Vagina (tissue), 2 donors: Measurements from ENCODE around the gene LRRC42. TPM values are rescaled to one million over a fixed set of nuclear protein-coding genes. Genes with fewer than 3 reads are reported as not detected.
"Not testable (repeated sequence)": the region's sequence is repeated elsewhere in the genome, so short reads cannot be mapped to it uniquely, and the experiment has no call there.

Source experiments
- DNase-seq, 2 donors: peaks; one replicate each; pipeline ENCODE4 v3.0.0-alpha.2; 2017; ENCODE audit errors: extremely low spot score in 2 of 2
- H3K27ac ChIP-seq: fragments of 200-600 bp; sonication (generic); one replicate; pipeline ENCODE4 v1.5.1; 2019
- H3K27me3 ChIP-seq: fragments of 200-600 bp; sonication (generic); one replicate; pipeline ENCODE4 v1.5.1; 2019
- H3K36me3 ChIP-seq, 2 donors: fragments of 200-600 bp; sonication (generic); one replicate each; pipeline ENCODE4 v1.5.1; 2017 to 2019
- H3K4me1 ChIP-seq: fragments of 200-600 bp; sonication (generic); one replicate; pipeline ENCODE4 v1.5.1; 2019
- H3K4me3 ChIP-seq, 2 donors: fragments of 200-600 bp; sonication (generic); 1 replicate in 1 of 2; 2 replicates in 1 of 2; pipeline ENCODE4 v1.5.1; 2016 to 2019
- H3K9me3 ChIP-seq: fragments of 200-600 bp; sonication (generic); one replicate; pipeline ENCODE4 v1.5.1; 2019
- CTCF ChIP-seq, 3 experiments: fragments of 450-650 bp in 2 of 3; fragments of 200-600 bp in 1 of 3; sonication (generic) in 1 of 3; IDR thresholded peaks; one replicate each; pipeline ENCODE4 v1.5.1; 2017 to 2019; ENCODE audit warnings: antibody characterized with exemption in 3 of 3, mild to moderate bottlenecking in 2 of 3, moderate library complexity in 2 of 3
- POLR2A ChIP-seq, 2 donors: fragments of 450-650 bp; IDR thresholded peaks; one replicate each; pipeline ENCODE4 v1.6.1; 2017; ENCODE audit warnings: antibody characterized with exemption in 2 of 2, mild to moderate bottlenecking in 2 of 2, moderate library complexity in 2 of 2
- POLR2AphosphoS5 ChIP-seq, 2 donors: sonication (generic); formaldehyde crosslinking; IDR thresholded peaks; one replicate each; pipeline ENCODE4 v1.9.0; 2017; ENCODE audit warnings: antibody characterized with exemption in 2 of 2, mild to moderate bottlenecking in 2 of 2, low read depth in 1 of 2; ENCODE audit not compliant: insufficient read depth in 1 of 2
- intact Hi-C: fragments of 100-400 bp; cut with DNase I; formaldehyde crosslinking; loops from one replicate; pipeline ENCODE4 v1.15.1; 2023
- total RNA-seq: library from RNA; depleted of rRNA; stranded (reverse); fragments of >200 nt; gene quantifications from one replicate; pipeline ENCODE4 v1.2.3, GENCODE V29; 2016

LRRC42 gene
- total RNA-seq, 1 donor from 2014 or later: 31.7 TPM

- no peak for DNase-seq
- intact Hi-C loops: no loop called here
- Histone ChIP-seq H3K9me3 (no peaks in the 10 kb centered on the region), H3K27me3 (no peaks in the 10 kb centered on the region), H3K4me1 (peaks cover 16% of the 10 kb centered on the region), H3K27ac (no peak overlapping the region), H3K36me3 (no peaks in the 10 kb centered on the region), H3K4me3 (no peak overlapping the region)
- TF ChIP-seq CTCF (IDR thresholded peaks at IDR 0.05) (no peak), POLR2A (IDR thresholded peaks at IDR 0.05) (no peak), POLR2AphosphoS5 (IDR thresholded peaks at IDR 0.05; ENCODE audit: insufficient read depth in 1 of 2, low read depth in 1 of 2) (no peak)
Measured at GRCh38 chr1:53984726-53985125, 38.6 kb downstream of the LRRC42 start.

GRCh38 chr1:53986458-53986857 is 40.3 kb downstream of the LRRC42 start:
- intact Hi-C loops: no loop called here
- DNase-seq: no peak
- Histone ChIP-seq H3K4me3 (no peak overlapping the region), H3K27ac (no peak overlapping the region), H3K27me3 (no peaks in the 10 kb centered on the region), H3K36me3 (no peaks in the 10 kb centered on the region), H3K9me3 (no peaks in the 10 kb centered on the region), H3K4me1 (peaks cover 16% of the 10 kb centered on the region)
- TF ChIP-seq CTCF (IDR thresholded peaks at IDR 0.05) (no peak), POLR2A (IDR thresholded peaks at IDR 0.05) (no peak), POLR2AphosphoS5 (IDR thresholded peaks at IDR 0.05; ENCODE audit: insufficient read depth in 1 of 2, low read depth in 1 of 2) (no peak)

- Histone ChIP-seq H3K36me3 (no peaks in the 10 kb centered on the region), H3K27me3 (no peaks in the 10 kb centered on the region), H3K9me3 (no peaks in the 10 kb centered on the region), H3K4me3 (no peak overlapping the region), H3K4me1 (peaks cover 5% of the 10 kb centered on the region), H3K27ac (no peak overlapping the region)
- no peak for DNase-seq
- TF ChIP-seq CTCF (IDR thresholded peaks at IDR 0.05) (no peak), POLR2A (IDR thresholded peaks at IDR 0.05) (no peak), POLR2AphosphoS5 (IDR thresholded peaks at IDR 0.05; ENCODE audit: insufficient read depth in 1 of 2, low read depth in 1 of 2) (no peak)
- intact Hi-C loops: no loop called here
Measured at GRCh38 chr1:53987880-53988279, 41.7 kb downstream of the LRRC42 start.

- no peaks in the 10 kb centered on the region for H3K36me3 ChIP-seq
- no peaks in the 10 kb centered on the region for H3K4me1 ChIP-seq
- no peak for TF ChIP-seq POLR2AphosphoS5 (IDR thresholded peaks at IDR 0.05; ENCODE audit: insufficient read depth in 1 of 2, low read depth in 1 of 2)
- TF ChIP-seq POLR2A (IDR thresholded peaks at IDR 0.05): no peak
- no peak for TF ChIP-seq CTCF (IDR thresholded peaks at IDR 0.05)
- H3K27me3 ChIP-seq: no peaks in the 10 kb centered on the region
- DNase-seq: no peak
- H3K4me3 ChIP-seq: no peak overlapping the region
- no peak overlapping the region for H3K27ac ChIP-seq
- H3K9me3 ChIP-seq: no peaks in the 10 kb centered on the region
- intact Hi-C loops: no loop called here
Measured at GRCh38 chr1:53992085-53992874, 46.1 kb downstream of the LRRC42 start.

DNA sequence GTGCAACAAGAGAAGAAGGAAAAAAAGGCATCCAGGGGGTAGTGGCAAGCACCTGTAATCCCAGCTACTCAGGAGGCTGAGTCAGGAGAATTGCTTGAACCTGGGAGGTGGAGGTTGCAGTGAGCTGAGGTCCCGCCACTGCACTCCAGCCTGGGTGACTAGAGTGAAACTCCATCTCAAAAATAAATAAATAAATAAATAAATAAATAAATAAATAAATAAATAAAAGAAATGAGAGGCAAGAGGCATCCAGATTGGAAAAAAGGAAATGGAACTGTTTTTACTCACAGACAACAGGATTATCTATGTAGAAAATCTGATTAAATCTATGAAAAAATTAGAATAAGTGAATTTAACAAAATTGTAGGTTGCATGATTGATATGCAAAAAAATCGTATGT is 48.4 kb downstream of the LRRC42 start:
- H3K27me3 ChIP-seq, H3K27ac ChIP-seq, H3K4me3 ChIP-seq, intact Hi-C loops, H3K9me3 ChIP-seq, H3K4me1 ChIP-seq, H3K36me3 ChIP-seq, DNase-seq: not testable (repeated sequence)
